Hematopoietic multipotent progenitor cell treated with erythropoietin and hydrocortisone succinate and interleukin-3 and kit ligand, for 4 days (in vitro differentiated cells): Measurements from ENCODE around the gene KCNE4.
"Not testable (repeated sequence)": the region's sequence is repeated elsewhere in the genome, so short reads cannot be mapped to it uniquely, and the experiment has no call there.

Source experiments
- DNase-seq: peaks from one replicate; pipeline ENCODE4 v3.0.0-alpha.2; 2015

The KCNE4 gene

GRCh38 chr2:223058952-223059716, 7.1 kb downstream of the KCNE4 start:
- no peak for DNase-seq

- DNase-seq = no peak
Measured at GRCh38 chr2:223060201-223060825, 8.3 kb downstream of the KCNE4 start.

DNA sequence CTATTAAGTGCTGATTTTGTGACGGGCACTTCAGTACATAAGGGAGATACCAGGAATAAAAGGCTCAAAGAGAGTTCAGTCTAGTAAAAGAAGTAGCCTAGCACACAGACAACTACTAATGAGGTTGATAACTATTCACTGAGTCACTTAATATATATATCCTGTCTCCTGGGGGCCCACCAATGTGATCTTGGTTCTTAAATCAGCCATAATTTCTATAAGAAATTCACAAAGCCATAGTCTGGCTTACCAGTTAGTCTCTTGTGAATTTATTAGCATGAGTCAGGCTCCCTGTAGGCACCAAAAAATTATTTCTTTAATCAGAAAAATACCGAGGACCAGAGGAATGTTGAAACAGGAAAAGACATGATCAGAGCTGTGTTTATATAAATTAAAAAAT, 10.4 kb downstream of the KCNE4 start:
- DNase-seq = no peak

- no peak for DNase-seq
Measured at GRCh38 chr2:223065107-223065506, 13.1 kb downstream of the KCNE4 start.

DNA sequence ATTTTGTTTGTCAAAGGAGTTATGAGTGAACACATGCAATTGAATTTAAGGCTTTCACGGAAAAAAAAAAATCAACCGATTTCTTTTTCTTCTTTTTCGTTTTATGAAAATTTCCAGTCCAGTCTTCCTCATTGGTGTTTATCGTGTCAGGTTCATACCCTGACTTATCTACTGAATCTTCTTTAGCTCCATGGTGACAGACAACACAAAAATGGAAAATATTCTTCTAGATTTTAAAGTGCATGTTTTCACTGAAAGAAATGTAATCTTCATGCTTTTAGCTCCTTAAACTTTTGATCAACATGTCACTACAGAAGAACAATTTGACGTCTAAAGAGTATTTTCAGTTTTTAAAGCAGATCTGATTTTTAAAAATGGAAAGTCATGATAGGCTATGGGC, 14.7 kb downstream of the KCNE4 start:
- DNase-seq = no peak

GRCh38 chr2:223068071-223068470, 16.1 kb downstream of the KCNE4 start:
- DNase-seq = no peak

DNA sequence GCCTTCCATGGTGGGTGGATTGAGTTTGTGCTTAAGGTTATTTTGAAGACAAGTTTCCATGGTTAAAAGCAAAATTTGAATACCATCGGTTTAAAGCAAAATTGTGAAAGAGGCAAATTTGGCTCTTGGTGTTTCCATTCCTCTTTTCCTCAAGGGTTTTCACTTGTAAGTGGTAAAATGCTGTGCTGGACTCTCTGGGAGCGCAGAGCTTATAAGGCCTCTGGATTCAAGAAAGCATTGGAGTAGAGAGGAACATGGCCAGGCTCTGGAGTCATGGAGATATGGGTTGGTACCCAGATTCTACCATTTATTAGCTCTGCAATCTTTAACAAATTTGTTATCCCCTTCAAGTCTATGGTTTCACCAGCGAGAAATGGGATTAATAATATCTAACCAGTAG, 17.5 kb downstream of the KCNE4 start:
- no peak for DNase-seq

GRCh38 chr2:223069988-223070387, 18.0 kb downstream of the KCNE4 start:
- DNase-seq = no peak

DNA sequence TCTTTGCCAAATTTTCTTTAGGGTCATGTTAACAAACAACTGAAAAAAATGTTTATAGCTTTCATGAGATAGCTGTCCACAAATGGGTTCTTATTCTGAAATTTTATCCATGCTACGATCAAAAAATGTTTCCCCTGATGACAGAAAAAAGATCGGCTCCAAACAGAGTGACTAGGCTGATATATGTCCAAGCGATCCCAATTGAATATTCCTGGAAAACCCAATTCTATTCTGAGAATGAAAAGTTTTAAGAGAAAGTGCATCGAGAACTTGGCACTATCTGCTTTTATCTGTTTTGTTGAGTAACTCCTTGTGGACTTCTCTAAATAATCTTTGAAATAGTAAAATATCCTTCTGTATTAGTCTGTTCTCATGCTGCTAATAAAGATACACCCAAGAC, 19.1 kb downstream of the KCNE4 start:
- DNase-seq = no peak

DNA sequence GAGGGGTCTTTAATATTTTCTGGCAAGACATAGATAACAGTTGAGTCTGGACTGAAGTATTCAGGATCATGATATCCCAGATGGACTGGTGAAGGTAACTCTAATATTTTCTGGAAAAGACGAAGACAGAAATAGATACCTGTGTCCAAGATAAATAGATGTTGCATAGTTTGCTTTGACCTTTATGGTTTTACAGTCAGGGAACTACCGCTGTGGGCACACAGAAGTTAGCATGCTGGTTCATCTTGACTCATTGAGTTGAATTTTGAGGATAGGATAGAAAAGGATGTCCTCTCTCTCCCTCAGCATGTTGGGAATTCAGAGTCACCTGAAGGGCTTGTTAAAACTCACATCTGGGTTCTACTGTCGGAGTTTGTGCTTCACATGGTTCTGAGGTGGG, 20.8 kb downstream of the KCNE4 start:
- DNase-seq = no peak

DNA sequence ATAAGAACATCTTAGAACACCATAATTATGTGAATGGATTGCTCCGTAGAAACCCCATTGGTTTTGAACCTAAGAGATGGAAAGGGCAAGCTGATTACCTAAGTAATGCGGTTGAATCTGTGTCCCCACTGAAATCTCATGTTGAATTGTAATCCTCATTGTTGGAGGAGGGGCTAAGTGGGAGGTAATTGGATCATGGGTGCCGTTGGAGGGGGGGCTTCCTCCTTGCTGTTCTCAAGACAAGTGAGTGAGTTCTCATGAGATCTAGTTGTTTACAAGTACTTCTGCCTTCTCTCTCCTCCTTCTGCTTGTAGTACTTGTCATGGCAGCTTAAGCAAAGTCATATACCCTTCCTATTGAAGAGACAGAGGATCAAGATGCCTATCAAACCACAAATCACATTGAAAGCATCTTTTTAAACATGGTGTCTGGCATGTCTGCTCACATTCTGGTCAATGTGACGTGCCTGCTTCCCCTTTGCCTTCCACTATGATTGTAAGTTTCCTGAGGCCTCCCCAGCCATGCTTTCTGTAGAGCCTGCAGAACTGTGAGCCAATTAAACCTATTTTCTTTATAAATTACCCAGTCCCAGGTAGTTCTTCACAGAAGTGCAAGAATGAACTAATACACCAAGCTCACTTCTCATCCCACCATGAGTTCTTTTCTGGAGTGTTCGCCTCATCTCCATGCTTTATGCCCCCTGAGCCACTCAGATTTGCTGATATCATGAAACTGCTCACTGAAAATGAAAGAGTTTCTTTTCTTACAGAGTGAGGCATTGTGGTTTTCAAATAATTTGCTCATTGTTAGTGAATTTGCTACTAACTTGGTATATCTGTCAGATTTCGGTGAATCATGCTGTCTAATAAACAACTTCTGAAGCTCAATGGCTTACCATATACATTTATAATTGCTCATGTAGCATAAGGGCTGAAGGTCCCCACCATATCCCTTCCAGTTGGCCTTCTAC, 23.6 kb downstream of the KCNE4 start:
- DNase-seq = no peak

GRCh38 chr2:223076573-223076972, 24.6 kb downstream of the KCNE4 start:
- DNase-seq = no peak

- no peak for DNase-seq
Measured at GRCh38 chr2:223078482-223078881, 26.5 kb downstream of the KCNE4 start.

DNA sequence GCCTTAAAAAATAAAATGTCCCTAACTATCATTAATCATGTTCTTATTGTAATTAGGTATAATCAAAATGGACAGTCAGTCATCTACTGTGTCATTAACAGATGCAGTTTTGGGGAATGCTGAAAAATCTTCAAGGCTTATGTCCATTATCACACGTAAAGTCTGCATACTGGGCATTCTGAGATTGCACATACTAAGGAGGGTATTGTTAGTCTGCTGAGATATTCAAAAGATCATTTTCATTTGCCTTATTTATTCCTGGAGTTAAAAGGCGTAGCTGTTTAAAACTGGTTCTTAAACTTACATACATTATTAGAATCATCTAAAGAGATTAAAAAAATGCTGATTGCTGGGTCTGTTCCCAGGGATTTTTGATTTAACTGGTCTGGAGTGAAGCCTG, 27.4 kb downstream of the KCNE4 start:
- no peak for DNase-seq

- DNase-seq = no peak
Measured at GRCh38 chr2:223079925-223080324, 27.9 kb downstream of the KCNE4 start.

- not testable (repeated sequence) for DNase-seq
Measured at GRCh38 chr2:223080790-223081360, 28.9 kb downstream of the KCNE4 start.

GRCh38 chr2:223081789-223082188, 29.8 kb downstream of the KCNE4 start:
- DNase-seq = no peak

DNA sequence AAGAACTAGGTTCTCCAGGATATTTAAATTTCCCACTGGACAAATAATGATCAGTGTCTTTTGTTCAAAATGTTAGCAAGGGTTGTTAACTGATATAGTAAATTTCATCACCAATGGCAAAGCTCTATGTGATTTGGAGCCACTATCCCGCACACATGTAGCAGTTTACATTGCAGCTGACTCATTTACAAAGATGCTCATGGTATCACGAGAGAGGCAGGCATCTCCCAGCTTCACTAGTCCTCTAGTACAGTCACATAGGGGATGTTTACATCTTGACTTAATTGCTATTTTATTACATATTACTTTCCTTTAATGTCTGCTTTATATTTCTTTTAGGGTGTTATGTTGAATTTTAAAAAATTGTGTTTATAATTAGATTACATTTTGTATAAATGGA, 30.7 kb downstream of the KCNE4 start:
- no peak for DNase-seq

GRCh38 chr2:223083402-223084070, 31.5 kb downstream of the KCNE4 start:
- DNase-seq = no peak

DNA sequence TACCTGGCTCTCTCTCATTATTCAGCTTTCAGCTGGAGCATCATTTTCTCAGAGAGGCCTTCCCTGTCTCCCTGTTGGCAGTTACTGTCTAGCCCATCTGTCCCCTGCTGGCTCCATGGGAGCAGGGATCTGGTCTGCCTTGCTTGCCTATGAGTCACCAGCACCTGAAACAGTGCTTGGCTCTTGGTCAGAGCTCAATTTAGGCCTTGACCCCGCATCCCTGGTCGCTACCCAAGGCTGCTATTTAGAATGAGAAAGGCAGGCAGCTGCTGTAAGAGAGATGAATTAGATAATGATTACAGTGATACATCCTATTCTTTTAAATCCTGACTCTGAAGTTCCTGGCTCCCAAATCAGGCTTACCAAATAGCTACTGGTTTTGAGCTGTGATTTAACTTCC, 32.9 kb downstream of the KCNE4 start:
- no peak for DNase-seq

DNA sequence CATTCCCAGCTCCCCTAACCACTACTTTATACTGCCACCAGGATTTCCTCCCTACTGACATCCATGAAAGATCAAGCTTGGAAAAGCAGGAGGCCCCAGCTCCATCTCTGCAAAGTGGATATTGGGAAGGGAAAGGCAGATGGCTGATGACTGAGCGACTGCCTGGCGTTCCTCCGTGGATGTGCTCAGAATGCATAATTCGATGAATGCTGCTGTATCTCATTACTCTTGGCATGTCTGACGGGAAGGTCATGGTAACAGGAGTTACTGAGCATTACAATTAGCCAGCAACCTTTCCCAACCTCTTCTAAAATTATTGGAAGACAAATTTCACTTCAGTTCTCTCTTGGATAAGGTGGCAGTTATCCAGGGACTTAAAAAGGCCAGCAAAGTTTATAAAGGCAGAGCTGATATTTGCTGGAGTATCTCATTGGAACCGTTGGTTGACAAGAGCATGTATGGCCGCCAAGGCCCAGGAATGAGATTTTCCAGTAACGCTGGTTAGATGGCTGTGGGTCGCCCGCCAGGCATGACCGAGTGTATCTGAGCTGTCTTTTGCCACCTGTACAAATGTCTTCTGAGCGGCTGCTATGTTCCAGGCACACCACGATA, 34.5 kb downstream of the KCNE4 start:
- DNase-seq = no peak

DNA sequence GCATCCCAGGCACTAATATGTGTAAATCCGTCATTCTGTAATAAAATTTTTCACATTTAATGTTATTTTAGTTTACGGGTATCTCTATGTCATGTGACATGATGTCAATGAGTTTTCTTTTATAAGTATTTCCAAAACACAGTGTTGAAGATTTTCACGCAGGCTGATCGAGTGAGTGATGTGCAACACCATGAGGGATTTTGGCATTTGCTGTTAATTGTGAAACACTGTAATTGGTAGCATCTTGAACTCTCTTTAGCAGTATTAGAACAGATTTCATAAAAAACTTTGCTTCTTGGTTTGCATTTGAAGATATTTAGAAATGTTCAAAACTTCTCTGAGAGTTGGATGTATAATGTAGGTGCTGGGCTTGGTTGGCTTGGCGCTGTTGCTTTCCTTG, 35.5 kb downstream of the KCNE4 start:
- DNase-seq = no peak
